ENCODE results near the gene WDFY4. TPM values are rescaled to one million over a fixed set of nuclear protein-coding genes. Genes with fewer than 3 reads are reported as not detected.

Gene WDFY4
- total and polyA plus RNA-seq, 2 experiments from 2014 or later, result 0.14 TPM; not detected in 1

DNA sequence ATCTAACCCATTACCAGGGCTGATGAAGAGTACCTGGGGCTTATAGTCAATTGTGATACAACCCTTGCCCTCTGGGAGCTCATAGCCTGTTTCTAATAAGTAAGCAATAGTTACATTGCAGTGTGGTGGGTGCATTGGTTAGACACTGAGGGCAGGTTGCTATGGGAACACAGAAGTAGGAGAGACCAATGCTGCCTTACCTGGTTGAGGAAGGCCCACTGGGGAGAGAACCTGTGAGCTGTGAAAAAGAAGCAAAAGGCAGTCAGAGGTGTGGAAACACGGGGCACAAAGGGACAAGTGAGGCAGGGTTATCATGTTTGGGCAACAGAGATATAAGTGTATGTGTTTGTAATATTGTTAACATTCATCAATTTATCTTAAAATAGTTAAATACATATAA, 51.9 kb downstream of the WDFY4 start:
- Histone ChIP-seq H3K79me2 (replicated peaks; ENCODE audit: insufficient read depth) (no peaks in the 10 kb centered on the region), H3K27me3 (ENCODE audit: insufficient read depth) (no peaks in the 10 kb centered on the region), H3K4me3 (no peak overlapping the region), H3K27ac (ENCODE audit: low read depth) (no peak overlapping the region), H3K36me3 (ENCODE audit: insufficient read depth) (no peaks in the 10 kb centered on the region), H3K9me2 (ENCODE audit: insufficient read depth) (peaks cover 5% of the 10 kb centered on the region; the same call in 1 of the 2 replicates), H3K4me1 (ENCODE audit: insufficient read depth) (peaks cover 8% of the 10 kb centered on the region), H3K4me2 (no peak overlapping the region), H3F3A (replicated peaks; ENCODE audit: low read depth) (no peaks in the 10 kb centered on the region), H2AFZ (no peak overlapping the region), H4K20me1 (replicated peaks; ENCODE audit: insufficient read depth) (no peaks in the 10 kb centered on the region)
- Mint-ChIP-seq H3K9me3 (no peaks in the 10 kb centered on the region), H3K4me3 (no peak overlapping the region), H3K4me1 (peaks cover 23% of the 10 kb centered on the region), H3K36me3 (ENCODE audit: low read depth) (no peaks in the 10 kb centered on the region), H3K27me3 (ENCODE audit: insufficient read depth, low read depth, poor library complexity) (peaks cover 6% of the 10 kb centered on the region), H3K27ac (no peak overlapping the region)
- no peak for TF ChIP-seq EZH2phosphoT487 (IDR thresholded peaks at IDR 0.05; ENCODE audit: unreplicated experiment)
- DNase-seq (ENCODE audit: low spot score) (no peak), ATAC-seq (no peak)

DNA sequence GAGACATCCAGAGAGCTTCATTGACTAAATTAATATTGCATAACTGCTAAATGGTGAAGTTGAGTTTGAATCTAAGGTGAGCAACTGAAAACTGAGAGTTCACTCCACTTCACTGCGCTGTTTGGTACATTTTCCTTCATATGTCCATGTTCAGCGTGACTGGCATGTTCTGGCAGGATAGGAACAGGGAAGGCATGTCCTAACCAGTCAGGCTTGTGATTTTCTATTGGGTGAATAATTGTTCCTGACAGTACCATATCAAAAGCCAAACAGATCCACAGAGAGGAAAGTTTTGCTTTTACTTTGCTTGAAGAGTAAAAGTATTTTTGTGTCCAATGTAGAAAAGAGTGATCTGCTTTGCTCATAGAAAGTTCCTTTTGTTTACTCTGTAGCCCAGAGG, 53.2 kb downstream of the WDFY4 start:
- Mint-ChIP-seq H3K27ac (no peak overlapping the region), H3K4me1 (peaks cover 18% of the 10 kb centered on the region), H3K9me3 (no peaks in the 10 kb centered on the region), H3K4me3 (no peak overlapping the region), H3K27me3 (ENCODE audit: insufficient read depth, low read depth, poor library complexity) (peaks cover 5% of the 10 kb centered on the region), H3K36me3 (ENCODE audit: low read depth) (no peaks in the 10 kb centered on the region)
- DNase-seq (ENCODE audit: low spot score) (no peak), ATAC-seq (no peak)
- Histone ChIP-seq H3F3A (replicated peaks; ENCODE audit: low read depth) (no peaks in the 10 kb centered on the region), H3K27me3 (ENCODE audit: insufficient read depth) (no peaks in the 10 kb centered on the region), H3K4me1 (ENCODE audit: insufficient read depth) (peaks cover 5% of the 10 kb centered on the region), H2AFZ (no peak overlapping the region), H3K4me2 (no peak overlapping the region), H3K9me2 (ENCODE audit: insufficient read depth) (peaks cover 5% of the 10 kb centered on the region; the same call in 1 of the 2 replicates), H3K4me3 (no peak overlapping the region), H3K79me2 (replicated peaks; ENCODE audit: insufficient read depth) (no peaks in the 10 kb centered on the region), H3K27ac (ENCODE audit: low read depth) (no peak overlapping the region), H4K20me1 (replicated peaks; ENCODE audit: insufficient read depth) (no peaks in the 10 kb centered on the region), H3K36me3 (ENCODE audit: insufficient read depth) (no peaks in the 10 kb centered on the region)
- TF ChIP-seq, protein P1, sequence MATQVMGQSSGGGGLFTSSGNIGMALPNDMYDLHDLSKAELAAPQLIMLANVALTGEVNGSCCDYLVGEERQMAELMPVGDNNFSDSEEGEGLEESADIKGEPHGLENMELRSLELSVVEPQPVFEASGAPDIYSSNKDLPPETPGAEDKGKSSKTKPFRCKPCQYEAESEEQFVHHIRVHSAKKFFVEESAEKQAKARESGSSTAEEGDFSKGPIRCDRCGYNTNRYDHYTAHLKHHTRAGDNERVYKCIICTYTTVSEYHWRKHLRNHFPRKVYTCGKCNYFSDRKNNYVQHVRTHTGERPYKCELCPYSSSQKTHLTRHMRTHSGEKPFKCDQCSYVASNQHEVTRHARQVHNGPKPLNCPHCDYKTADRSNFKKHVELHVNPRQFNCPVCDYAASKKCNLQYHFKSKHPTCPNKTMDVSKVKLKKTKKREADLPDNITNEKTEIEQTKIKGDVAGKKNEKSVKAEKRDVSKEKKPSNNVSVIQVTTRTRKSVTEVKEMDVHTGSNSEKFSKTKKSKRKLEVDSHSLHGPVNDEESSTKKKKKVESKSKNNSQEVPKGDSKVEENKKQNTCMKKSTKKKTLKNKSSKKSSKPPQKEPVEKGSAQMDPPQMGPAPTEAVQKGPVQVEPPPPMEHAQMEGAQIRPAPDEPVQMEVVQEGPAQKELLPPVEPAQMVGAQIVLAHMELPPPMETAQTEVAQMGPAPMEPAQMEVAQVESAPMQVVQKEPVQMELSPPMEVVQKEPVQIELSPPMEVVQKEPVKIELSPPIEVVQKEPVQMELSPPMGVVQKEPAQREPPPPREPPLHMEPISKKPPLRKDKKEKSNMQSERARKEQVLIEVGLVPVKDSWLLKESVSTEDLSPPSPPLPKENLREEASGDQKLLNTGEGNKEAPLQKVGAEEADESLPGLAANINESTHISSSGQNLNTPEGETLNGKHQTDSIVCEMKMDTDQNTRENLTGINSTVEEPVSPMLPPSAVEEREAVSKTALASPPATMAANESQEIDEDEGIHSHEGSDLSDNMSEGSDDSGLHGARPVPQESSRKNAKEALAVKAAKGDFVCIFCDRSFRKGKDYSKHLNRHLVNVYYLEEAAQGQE (IDR thresholded peaks at IDR 0.05; ENCODE audit: unreplicated experiment), result no peak
- TF ChIP-seq POLR2AphosphoS5 (IDR thresholded peaks at IDR 0.05; ENCODE audit: low read depth), result no peak
- no peak for TF ChIP-seq CREB1 (CRISPR knock-in tag; IDR thresholded peaks at IDR 0.05; ENCODE audit: low read depth)
- no peak for TF ChIP-seq EZH2phosphoT487 (IDR thresholded peaks at IDR 0.05; ENCODE audit: unreplicated experiment)
- no peak for TF ChIP-seq JUNB (IDR thresholded peaks at IDR 0.05; ENCODE audit: unreplicated experiment)

DNA sequence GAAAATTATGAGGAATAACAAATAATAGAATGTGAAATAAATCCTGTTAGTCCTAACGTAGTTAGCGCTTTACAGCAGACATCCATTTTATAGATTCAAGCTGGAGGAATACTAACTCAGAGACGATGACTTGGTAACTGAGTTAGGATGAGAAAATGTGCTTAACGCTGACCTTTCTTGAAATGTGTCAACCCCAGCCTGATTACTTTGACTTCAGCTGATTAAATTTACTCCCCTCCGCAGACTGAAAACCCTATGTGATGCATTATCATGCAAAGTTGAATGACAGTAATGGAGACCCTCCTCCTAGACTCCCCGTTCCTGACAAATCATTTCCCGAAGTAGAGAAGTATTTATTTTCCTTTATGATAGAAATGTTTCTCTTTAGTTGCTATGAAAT, 54.5 kb downstream of the WDFY4 start:
- Histone ChIP-seq H3K4me3 (no peak overlapping the region), H3K36me3 (ENCODE audit: insufficient read depth) (no peaks in the 10 kb centered on the region), H3K27ac (ENCODE audit: low read depth) (no peak overlapping the region), H3K79me2 (replicated peaks; ENCODE audit: insufficient read depth) (no peaks in the 10 kb centered on the region), H4K20me1 (replicated peaks; ENCODE audit: insufficient read depth) (no peaks in the 10 kb centered on the region), H3F3A (replicated peaks; ENCODE audit: low read depth) (no peaks in the 10 kb centered on the region), H3K4me1 (ENCODE audit: insufficient read depth) (no peaks in the 10 kb centered on the region; the same call in 1 of the 2 replicates), H3K27me3 (ENCODE audit: insufficient read depth) (no peaks in the 10 kb centered on the region), H3K4me2 (no peak overlapping the region), H2AFZ (no peak overlapping the region), H3K9me2 (ENCODE audit: insufficient read depth) (peaks cover 5% of the 10 kb centered on the region; the same call in 1 of the 2 replicates)
- no peaks in the 10 kb centered on the region for H3K36me3 Mint-ChIP-seq (ENCODE audit: low read depth)
- DNase-seq (ENCODE audit: low spot score) (no peak), ATAC-seq (no peak)
- no peaks in the 10 kb centered on the region for H3K9me3 Mint-ChIP-seq
- H3K4me1 Mint-ChIP-seq, result peaks cover 7% of the 10 kb centered on the region; the same call in 2 of the 3 replicates
- H3K27ac Mint-ChIP-seq, result no peak overlapping the region
- peaks cover 5% of the 10 kb centered on the region for H3K27me3 Mint-ChIP-seq (ENCODE audit: insufficient read depth, low read depth, poor library complexity)
- no peak overlapping the region for H3K4me3 Mint-ChIP-seq
- TF ChIP-seq CREB1 (CRISPR knock-in tag; IDR thresholded peaks at IDR 0.05; ENCODE audit: low read depth) (no peak), EZH2 (IDR thresholded peaks at IDR 0.05; ENCODE audit: low read depth, unreplicated experiment) (no peak), ZNF331 (CRISPR knock-in tag; IDR thresholded peaks at IDR 0.05; ENCODE audit: low read depth) (no peak)
